GF-D8 (cell line): ENCODE results near the gene H1-8.
A peak's percentile ranks its signal among the peaks of the same experiment; 100 is the strongest.

Experiments used
- DNase-seq: peaks from one replicate; lab custom pipeline; 2025; lab: John Stamatoyannopoulos, UW

Gene H1-8

DNA sequence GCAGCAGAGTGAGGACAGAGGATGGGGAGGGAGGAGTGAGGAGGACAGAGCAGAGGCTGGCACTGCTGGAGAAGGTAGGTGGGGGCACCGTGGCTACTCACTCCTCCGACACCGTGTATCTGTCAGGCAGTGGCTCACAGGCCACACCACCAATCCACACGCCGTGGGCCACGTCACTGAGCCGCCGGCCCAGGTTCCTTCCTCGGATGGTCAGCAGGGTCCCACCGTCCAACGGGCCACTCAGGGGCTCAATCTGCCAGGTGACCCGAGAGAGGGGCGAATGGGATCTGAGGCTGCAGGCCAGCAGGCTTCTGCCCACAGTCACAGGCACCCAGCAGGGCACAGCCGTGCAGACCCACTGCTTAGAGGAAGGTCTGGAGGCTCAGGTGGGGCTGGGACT, 30.5 kb downstream of the H1-8 start:
- no peak for DNase-seq

DNA sequence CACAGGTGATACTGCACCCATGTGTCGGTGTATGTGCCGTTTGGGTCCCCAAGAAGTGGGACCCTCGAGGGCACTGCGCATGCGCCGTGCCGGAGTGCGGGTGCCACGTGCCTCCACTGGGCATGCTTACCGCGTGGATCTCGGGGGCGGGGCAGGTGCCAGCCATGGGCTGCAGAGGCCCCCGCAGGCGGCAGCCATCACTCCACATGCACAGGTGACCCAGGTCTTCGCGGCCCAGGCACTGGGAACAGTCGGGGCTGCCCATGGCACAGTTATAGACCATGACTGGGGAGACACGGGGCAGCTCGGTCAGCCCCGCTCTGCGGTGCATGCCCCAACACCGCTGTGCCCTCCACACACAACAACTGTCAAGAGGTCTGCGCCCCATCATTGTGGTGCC, 31.2 kb downstream of the H1-8 start:
- no peak for DNase-seq

DNA sequence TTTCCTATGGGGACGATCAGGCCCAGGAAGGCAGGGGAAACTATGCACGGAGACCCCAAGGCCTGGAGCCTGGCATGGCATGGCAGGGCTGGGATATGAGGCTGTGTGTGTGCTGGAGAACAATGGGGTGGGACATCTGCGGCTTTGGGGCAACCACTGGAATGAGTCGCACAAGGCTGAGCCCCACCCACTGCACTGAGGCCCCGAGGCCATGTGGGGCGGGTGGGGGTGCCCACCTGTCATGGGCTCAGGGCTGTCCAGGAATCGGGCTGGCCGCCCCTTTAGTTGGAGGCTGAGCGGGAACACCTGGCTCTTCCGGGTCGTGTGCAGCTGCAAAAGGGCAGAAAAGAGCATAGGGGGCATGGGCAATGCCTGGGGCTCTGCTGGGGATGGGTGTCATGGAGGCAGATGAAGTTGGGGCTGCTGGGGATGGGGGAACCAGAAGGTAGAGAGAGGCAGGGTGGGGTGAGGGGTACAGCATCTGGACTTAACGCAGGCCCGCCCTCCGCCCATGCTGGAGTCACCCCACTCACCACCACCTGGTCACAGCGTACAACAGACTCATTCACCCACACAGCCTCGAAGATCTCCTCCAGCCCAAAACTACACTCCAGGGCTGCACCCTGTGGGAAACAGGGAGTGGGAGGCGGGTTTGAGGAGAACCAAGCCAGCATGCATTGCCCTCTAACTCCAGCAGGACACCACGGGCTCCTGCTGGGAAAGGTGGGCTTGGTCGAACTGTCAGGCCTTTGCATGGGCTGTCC, 32.4 kb downstream of the H1-8 start:
- no peak for DNase-seq

DNA sequence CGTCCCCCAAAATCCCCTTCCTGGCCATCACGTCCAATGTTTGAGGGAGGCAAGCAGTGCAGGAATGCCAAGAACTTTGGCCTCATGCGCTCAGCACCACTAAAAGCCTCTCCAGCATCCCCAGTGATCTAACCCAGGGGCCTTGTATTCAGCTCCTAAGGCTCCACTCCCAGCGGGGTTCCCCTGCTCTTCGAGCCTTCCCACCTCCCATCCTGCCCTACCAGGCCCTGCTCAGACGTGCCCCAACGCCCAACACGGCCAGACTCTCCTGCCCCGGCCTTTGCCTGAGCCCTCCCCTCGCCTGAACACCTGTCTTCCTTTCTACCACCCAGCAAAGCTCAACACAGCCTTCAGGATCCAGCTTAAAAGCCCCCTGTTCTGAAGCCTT, 33.0 kb downstream of the H1-8 start:
- no peak for DNase-seq

DNA sequence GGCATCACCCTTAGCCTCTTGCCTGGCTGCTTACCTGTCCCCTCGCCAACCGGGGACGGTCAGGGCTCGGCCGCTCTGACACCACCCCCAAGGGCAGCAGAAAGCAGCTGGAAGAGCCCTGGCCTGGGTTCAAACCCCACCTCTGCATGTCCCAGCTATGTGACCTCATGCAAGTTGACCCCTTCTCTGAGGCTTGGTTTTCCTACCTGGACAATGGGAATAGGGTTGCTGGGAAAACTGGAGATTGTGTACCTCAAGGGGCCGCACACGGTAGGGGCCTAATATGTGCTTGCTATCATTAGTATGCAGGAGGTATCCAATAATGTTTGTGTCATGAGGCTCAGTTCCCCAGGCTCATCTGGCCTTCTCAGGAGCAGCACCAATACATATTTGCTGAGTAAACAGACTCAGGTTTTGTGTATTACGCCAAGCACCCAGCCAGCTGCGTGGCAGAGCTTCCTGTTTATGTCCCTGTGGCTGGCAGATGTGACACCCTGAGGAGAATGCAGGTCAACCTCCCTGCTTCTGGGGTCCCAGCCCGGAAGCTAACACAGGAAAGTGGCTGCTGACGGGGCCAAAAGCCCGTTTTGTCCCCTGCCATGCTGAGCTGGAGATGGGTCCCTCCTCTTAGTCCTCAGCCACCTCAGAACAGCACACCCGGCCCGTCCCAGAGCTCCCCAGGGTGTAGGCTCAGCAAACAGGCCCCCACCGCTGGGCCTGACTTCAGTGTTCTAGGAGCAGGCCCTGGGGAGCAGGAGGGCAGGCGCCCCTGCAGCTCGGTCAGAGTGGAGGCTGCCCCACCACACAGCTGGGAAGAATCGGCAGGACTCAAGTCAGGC, 33.8 kb downstream of the H1-8 start:
- peak; percentile 68 for DNase-seq

DNA sequence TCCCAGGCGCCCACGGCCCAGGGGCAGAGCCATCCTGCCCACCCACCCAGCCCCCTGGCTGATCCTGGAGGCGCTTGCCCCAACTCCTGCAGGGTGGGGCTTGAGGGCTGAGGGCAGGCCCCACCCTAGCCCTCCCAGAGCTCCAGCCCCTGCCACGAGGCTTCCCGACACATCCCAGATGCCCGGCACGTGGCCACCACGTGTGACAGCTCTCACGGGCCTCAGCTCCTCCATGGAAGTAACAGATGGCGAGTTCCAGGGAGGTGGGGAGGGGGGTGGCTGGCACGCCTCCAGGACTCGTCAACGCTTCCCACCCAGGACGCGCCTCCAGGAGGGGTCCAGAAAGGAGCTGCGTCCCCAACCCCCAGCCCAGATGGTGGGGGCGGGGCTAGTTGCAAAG, 34.4 kb downstream of the H1-8 start:
- DNase-seq = peak; percentile 8

DNA sequence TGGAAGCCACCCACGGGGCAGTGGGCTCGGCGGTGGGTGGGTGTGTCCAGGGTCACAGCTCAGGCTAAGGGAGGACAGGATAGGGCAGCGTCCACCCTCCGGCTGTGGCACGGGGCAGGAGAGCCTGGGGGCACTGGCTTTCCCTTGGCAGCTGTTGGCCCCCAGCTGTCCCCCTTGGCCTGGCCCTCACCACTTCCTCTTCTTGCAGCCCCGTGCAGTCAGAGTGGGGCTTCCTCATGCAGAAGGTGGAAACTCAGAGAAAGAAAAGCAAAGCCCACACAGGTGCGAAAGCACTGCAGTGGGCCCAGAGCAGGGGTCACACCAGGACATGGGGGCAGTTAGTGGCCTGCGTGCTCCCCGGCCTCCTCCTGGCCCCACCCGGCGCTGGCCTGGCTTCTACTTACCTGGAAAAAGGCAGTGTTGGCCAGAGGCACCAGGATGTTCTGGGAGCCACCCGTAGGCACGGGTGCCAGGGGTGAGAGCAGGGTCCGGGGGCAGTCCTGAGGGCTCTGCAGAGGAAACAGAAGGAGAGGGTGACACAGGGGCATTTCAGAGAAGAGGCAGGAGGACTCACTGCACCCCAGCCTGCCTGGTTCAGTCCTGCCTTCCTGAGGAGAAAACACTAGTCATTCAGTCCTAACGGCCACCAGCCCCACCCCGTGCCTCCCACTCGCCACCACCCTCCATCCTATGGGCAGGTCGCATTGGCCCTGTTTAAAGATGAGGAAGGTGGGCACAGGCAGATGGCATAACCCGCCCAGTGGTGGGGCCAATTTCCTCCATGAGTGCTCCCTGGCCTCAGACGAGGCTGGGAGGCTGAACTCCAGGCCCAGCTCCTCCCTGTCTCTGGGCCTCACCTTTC, 35.2 kb downstream of the H1-8 start:
- DNase-seq = peak; percentile 90

DNA sequence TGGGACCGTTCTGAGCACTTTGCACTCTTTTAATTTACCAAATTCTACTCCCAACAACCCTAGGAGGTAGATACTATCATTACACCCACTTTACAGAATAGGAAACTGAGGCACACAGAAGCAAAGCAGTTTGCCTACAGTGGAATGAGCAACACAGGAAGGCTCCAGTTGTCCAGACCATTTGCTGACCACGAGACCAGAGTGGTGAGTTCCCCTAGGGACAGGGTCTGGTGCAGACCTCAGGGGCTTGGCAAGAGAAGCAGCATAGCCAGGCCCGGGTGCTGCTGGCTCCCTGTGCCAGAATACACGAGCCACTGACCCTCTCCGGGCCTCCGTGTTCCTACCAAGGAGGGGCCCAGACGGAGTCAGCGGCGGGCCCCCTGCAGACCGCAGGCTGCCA, 37.0 kb downstream of the H1-8 start:
- no peak for DNase-seq

DNA sequence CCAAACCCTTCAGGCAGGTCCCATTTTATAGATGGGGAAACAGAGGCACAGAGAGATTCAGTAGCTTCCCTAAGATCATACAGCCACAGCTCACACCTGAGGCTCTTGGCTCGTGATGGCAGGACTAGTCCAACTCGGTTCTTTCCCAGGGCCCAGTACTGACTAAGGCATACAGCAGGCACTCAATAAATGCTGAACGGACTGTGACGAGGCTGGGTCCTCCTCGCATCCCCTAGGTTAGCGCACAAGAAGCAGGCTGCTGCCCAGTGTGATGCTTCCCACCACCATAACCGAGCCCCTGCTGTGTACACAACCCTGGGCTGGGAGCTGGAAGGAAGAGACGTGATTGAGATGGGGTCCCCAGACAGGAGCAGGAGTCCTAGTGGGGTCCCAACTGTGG, 38.6 kb downstream of the H1-8 start:
- no peak for DNase-seq

DNA sequence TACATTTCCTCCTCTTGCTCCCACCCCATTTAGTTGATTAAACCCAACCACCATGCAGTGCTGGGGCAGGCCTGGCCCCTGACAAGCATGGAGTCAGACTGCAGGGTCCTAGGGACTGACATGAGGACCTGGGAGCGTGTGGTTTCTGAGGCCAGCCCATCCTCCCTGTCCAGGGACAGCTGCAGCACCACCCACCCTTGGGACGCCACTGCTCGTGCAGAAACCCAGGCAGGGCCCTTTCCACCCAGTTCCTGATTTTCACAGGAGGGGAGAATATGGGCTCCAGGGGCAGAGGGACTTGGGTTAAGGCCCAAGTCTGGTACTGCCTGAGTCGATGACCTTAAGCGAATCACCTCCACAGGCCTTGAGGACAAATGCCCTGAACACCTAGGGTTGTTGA, 39.8 kb downstream of the H1-8 start:
- no peak for DNase-seq

DNA sequence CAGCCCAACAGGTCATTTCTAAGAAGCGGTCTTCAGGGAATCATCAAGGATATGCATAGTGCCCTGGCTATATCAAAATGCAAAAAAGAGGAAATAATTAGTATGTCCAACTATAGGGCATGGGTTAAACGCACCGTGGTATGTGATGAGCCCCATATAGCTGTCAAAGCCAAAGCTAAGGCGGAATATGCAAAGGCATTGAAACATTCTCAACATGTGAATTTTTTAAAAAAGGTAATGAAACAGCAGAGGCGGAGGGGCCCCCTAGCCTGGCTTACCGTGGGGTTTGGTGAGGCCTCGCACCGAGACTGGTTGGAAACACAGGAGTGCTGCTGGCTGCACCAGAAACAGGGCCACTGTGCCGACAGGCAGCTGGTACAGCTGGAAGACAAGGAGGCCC, 40.3 kb downstream of the H1-8 start:
- no peak for DNase-seq

DNA sequence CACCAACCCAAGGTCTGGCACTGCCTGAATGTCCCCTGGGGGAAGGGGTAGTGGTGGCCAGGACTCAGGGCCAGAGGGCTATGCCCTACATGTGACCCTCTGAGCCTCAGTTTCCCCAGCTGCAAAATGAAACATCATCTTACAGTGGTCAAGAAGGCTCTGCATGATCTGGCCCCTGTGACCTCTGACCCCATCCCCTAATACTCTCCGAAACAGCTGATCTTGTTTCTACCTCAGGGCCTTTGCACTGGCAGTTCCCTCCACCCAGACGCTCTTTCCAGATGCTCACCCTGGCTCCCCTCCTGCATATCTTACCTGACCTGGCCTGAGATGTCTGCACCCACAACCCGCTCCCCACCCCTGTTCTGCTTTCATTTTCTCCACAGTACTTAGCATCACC, 41.7 kb downstream of the H1-8 start:
- no peak for DNase-seq

DNA sequence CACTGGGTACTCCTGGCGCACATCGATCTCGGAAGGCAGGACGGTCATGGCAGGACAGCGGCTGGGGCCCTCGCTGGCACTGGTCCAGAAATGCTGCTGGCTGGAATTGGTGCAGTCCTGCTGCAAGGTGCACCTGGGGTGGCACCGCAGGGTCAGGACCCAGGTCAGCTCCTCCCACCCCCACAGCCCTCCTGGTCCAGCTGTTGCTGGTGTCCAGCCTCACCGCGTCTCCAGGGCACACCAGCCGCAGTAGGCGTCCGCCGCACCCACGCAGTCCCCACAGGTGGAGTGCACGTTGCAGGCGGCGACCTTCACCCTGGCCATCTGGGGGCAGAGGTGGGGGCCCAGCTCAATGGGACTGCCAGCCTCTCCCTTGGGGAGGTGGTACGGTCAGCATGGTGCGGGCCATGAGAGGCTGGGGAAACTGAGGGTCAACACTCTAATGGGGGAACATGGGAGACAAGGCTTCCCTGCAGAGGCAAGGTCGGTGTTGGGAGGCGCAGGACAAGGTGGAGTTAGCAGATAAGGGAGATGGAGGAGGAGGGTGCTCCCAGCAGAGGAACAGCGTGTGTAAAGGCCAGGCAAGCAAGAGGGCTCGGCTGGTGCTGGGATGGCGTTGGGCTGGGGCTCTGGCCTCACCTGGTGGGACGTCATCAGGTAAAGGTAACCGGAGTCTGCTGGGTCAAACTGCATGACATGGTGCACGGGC, 43.1 kb downstream of the H1-8 start:
- no peak for DNase-seq

DNA sequence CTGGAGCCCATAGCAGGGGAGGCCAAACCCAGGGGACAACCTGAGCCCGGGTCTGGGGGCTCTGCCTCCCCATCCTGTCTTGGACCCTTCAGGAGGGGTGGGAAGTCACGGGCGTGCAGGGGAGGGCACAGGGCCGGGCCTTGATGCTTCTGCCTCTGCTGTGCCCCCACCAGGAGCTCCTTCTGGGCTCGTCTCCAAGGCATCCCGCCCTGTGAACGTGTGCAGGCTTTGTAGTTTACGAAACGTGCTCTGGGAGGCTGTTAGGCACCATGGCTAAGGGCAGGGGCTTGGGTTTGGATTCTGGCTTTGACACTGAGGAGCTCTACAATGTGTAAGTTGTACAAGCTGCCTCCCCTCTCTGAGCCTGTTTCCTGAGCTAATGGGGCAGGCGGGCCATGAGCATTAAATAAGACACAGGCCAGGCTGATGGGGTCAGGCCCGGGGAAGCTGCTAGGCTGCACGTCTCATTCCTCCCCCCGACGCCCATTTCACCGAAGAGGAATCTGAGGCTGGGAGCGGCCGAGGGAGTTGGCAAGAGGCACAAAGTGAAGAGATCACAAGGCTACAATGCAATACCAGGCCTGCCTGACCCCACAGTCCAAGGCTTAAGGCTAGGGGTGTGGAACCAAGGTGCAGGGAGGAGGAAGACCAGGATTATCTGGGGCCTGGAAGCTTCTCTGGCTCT, 43.9 kb downstream of the H1-8 start:
- DNase-seq = no peak

DNA sequence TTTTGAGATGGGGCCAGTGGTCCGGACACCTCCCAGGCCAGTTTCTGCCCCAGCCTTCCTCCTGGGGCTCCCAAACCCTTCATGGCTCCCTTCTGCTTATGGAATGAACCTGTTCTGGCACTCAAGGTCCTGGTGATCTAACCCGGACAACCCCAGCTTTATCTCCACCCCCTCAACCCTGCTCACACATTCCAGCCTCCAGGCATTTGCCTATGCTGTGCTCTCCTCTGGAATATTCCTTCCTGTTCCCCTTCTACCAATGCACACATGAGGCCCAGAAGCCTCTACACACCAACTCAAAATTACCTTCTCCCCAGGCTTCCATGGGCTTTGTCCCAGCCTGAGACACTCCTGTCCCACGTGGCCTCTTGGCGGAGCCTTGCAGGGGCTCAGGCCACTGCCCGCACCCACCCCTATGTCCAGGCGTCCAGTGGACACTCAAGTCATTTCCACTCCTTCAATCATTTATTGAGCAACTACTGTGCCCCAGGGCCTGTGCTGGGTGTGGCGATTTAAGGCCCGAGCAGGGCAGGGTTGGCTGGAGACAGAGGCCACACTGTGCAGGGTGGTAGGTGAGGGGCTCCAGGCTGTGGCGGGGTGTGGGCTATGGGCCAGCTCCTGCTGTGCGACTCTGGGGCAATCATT, 44.7 kb downstream of the H1-8 start:
- DNase-seq = no peak

DNA sequence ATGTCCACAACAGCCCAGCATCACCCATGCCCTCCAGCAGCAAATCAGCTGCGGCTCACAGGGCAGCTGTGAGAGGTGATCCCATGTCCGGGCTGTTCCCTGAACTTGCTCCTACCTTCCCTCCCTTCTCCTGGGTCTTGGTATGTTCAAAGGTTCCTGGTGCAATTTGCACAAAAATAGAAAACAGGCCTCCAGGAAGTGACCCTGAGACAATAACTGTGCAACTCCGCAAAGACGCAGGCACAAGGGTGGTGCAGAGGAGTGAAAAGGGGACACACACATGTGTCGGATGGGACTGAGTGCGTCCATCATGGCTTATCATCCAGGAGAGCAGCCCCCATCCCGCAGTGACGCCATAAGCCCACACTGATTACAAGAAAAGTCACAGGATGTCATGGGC, 47.2 kb downstream of the H1-8 start:
- DNase-seq = no peak

DNA sequence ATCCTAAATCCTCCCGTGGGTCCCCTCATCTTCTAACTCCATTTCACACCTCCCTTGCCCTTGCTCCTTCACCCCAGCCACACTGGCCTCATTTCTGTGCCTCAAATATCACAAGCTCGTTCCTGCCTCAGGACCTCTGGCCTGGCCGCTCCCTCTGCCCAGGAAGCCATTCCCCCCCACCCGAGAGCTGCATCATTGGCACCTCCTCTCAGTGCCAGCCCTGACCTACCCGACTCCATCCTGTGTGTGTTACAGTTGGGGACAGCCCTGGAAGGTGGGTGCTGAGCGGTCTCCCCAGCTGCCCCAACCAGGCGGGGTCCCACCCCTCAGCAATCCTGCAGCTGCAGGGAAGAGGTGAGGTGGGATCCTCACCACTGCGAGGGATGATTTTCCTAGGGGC, 49.0 kb downstream of the H1-8 start:
- no peak for DNase-seq

DNA sequence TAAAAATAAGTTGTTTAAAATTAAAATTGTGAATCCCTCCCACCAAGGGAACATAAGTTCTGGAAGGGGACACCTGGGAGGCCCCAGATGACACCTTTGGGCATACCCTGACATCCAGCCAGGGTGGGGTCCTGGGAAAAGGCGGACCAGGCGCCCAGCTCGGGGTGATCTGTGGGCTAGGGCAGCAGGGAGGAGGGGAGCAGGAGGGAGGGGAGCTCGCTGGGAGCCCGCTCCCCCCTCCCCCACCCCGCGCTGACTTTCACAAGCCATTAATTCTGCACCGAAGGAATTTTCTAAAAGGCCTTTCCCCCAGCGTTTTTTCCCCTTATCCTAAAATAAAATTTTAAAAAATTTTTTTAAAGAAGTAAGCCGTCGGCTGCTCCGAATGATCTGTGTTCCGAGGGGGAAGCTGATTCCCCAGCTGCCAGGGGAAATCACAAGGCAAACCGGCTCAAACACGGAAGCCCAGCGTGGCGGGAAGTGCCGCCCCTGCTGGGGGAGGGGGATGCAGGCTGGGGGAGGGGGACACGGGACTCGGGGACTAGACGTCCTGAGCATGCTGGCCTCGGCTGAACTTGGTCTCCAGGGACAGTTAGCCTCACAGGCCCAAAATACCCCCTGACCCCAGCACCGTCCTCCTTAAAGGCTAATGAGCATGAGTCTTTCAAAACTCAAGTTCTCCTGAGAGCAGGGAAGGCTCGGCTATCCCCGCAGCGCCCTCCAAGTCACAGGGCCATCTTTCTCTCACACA, 49.6 kb downstream of the H1-8 start:
- DNase-seq = peak; percentile 44

DNA sequence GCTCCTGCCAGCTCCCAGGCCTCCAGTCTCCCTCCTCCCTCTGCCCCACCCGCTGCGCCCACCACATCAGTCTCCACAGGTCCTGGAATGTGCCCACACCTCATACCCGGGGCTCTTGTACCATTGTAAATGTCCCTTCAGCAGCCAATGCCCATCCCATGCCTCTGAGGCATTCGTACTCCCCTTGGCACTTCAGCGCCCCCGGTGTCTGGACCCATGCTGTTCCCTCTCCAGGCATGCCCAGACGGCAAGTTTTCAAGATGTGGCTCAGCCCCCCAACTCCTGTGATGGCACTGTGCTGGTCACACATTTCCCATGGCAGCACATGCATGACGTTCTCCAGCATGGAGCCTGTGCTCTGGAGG, 50.2 kb downstream of the H1-8 start:
- no peak for DNase-seq
